Vagina (tissue), 2 donors: ENCODE data around the gene SHANK1.

Experiments used
- POLR2A ChIP-seq, 2 donors: fragments of 450-650 bp; IDR thresholded peaks; one replicate each; pipeline ENCODE4 v1.6.1; 2017; ENCODE audit warnings: antibody characterized with exemption in 2 of 2, mild to moderate bottlenecking in 2 of 2, moderate library complexity in 2 of 2
- POLR2AphosphoS5 ChIP-seq, 2 donors: sonication (generic); formaldehyde crosslinking; IDR thresholded peaks; one replicate each; pipeline ENCODE4 v1.9.0; 2017; ENCODE audit warnings: antibody characterized with exemption in 2 of 2, mild to moderate bottlenecking in 2 of 2, low read depth in 1 of 2; ENCODE audit not compliant: insufficient read depth in 1 of 2
- TF ChIP-seq, protein P1 (sequence below), 3 experiments: fragments of 450-650 bp in 2 of 3; fragments of 200-600 bp in 1 of 3; sonication (generic) in 1 of 3; IDR thresholded peaks; one replicate each; pipeline ENCODE4 v1.5.1; 2017 to 2019; ENCODE audit warnings: antibody characterized with exemption in 3 of 3, mild to moderate bottlenecking in 2 of 3, moderate library complexity in 2 of 3

DNA sequence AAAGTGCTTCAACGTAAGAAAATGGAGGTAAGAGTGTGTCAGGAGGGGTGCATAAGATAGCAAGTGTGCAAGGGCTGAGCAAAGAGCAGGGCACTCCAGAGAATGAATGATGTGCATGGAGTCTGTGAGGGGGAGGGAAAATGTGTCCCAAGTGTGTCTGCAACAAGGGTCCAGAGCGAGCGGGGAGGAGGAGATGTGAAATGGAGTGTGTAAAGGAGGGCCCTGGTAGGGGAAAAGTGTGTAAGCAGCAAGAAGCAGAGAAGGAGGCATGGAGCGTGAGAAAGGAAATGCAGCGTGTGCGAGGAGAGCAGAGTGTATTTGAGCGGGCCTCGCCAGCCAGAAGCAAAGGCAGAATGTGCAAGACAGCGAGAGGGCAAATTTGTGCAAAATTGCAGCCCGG is 58.6 kb downstream of the SHANK1 start:
- no peak for TF ChIP-seq POLR2A (IDR thresholded peaks at IDR 0.05)
- TF ChIP-seq, protein P1, sequence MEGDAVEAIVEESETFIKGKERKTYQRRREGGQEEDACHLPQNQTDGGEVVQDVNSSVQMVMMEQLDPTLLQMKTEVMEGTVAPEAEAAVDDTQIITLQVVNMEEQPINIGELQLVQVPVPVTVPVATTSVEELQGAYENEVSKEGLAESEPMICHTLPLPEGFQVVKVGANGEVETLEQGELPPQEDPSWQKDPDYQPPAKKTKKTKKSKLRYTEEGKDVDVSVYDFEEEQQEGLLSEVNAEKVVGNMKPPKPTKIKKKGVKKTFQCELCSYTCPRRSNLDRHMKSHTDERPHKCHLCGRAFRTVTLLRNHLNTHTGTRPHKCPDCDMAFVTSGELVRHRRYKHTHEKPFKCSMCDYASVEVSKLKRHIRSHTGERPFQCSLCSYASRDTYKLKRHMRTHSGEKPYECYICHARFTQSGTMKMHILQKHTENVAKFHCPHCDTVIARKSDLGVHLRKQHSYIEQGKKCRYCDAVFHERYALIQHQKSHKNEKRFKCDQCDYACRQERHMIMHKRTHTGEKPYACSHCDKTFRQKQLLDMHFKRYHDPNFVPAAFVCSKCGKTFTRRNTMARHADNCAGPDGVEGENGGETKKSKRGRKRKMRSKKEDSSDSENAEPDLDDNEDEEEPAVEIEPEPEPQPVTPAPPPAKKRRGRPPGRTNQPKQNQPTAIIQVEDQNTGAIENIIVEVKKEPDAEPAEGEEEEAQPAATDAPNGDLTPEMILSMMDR (IDR thresholded peaks at IDR 0.05): no peak
- no peak for TF ChIP-seq POLR2AphosphoS5 (IDR thresholded peaks at IDR 0.05; ENCODE audit: insufficient read depth in 1 of 2, low read depth in 1 of 2)
